HCT116 (cell line): Measurements from ENCODE around the gene AP5Z1. TPM values are rescaled to one million over a fixed set of nuclear protein-coding genes. Genes with fewer than 3 reads are reported as not detected.

Experiments
- ATAC-seq: fragments of 200-7000 bp; cut with Tn5 transposase; 2 replicates; pipeline ENCODE4 v1.9.1; 2020; ENCODE audit warnings: mild to moderate bottlenecking, moderate library complexity
- BruUV-seq: library from RNA; stranded (reverse); fragments of 400-500 nt; replicated peaks from 2 replicates; lab custom pipeline; 2021; lab: Mats Ljungman, UMichigan
- CTCF ChIA-PET: fragments of 300-600 bp; sonication (Branson Sonifier 250); formaldehyde crosslinking; loops from one replicate; lab custom pipeline; 2021; ENCODE audit warnings: antibody characterized with exemption; lab: Charles Lee
- POLR2A ChIA-PET: fragments of 300-600, 350-600 bp; sonication (Branson Sonifier 250); formaldehyde crosslinking; loops from one replicate; lab custom pipeline; 2021; ENCODE audit warnings: antibody characterized with exemption; lab: Charles Lee
- RAD21 ChIA-PET, 2 experiments: fragments of 300-600 bp; sonication (Branson Sonifier 250); formaldehyde crosslinking; loops; one replicate each; lab custom pipeline; 2023; ENCODE audit warnings: low total read pairs in 2 of 2; ENCODE audit not compliant: uncharacterized antibody in 2 of 2, unreplicated experiment in 2 of 2, low non-redundant PET in 1 of 2; lab: Charles Lee
- DNase-seq: peaks from one replicate; pipeline ENCODE4 v3.0.0-alpha.2; 2010; ENCODE audit warnings: low read depth, low spot score
- H2AFZ ChIP-seq: fragments of 200-600 bp; shearing (Covaris generic), sonication (generic); 2 replicates; pipeline ENCODE4 v1.6.1; 2017; ENCODE audit warnings: low read depth, mixed run types, mixed read lengths, antibody characterized with exemption, low read length; ENCODE audit not compliant: poor library complexity, severe bottlenecking
- H3K27ac ChIP-seq: 2 replicates; pipeline ENCODE4 v1.5.1; 2012; ENCODE audit warnings: low read depth, low read length
- H3K27me3 ChIP-seq: fragments of 200-600 bp; sonication (generic); 2 replicates; pipeline ENCODE4 v1.6.1; 2016; ENCODE audit warnings: mixed run types, low read length, mixed read lengths; ENCODE audit not compliant: insufficient read depth
- H3K36me3 ChIP-seq, 2 experiments: fragments of 200-500 bp in 1 of 2; fragments of 200-600 bp in 1 of 2; sonication (Bioruptor generic) in 1 of 2; sonication (generic) in 1 of 2; 2 replicates each; pipeline versions ENCODE4 v1.5.1 to v1.6.1; 2014 to 2016; ENCODE audit warnings: low read length in 2 of 2, inconsistent platforms in 1 of 2, mixed read lengths in 1 of 2, mixed run types in 1 of 2; ENCODE audit not compliant: insufficient read depth in 2 of 2, control insufficient read depth in 1 of 2
- H3K4me1 ChIP-seq, 2 experiments: fragments of 200-600 bp in 1 of 2; sonication (generic) in 1 of 2; 2 replicates each; pipeline versions ENCODE4 v1.5.1 to v1.6.1; 2012 to 2017; ENCODE audit warnings: low read length in 2 of 2, inconsistent platforms in 1 of 2, mild to moderate bottlenecking in 1 of 2, mixed read lengths in 1 of 2, mixed run types in 1 of 2, moderate library complexity in 1 of 2; ENCODE audit not compliant: insufficient read depth in 2 of 2, control insufficient read depth in 1 of 2
- H3K4me2 ChIP-seq: fragments of 200-600 bp; sonication (generic); 2 replicates; pipeline ENCODE4 v1.6.1; 2017; ENCODE audit warnings: mixed run types, low read length, mixed read lengths
- H3K4me3 ChIP-seq, 2 experiments: fragments of 200-600 bp in 1 of 2; sonication (generic) in 1 of 2; replicated peaks in 1 of 2; 2 replicates each; pipeline ENCODE4 v1.5.1; 2011 to 2016; ENCODE audit warnings: low read length in 2 of 2, control low read depth in 1 of 2, low read depth in 1 of 2, mild to moderate bottlenecking in 1 of 2, mixed read lengths in 1 of 2, mixed run types in 1 of 2
- H3K79me2 ChIP-seq: fragments of 200-600 bp; sonication (generic); 2 replicates; pipeline ENCODE4 v1.6.1; 2017; ENCODE audit warnings: mild to moderate bottlenecking, mixed run types, low read length, moderate library complexity, mixed read lengths; ENCODE audit not compliant: insufficient read depth
- H3K9ac ChIP-seq: fragments of 200-600 bp; sonication (generic); 2 replicates; pipeline ENCODE4 v1.6.1; 2016; ENCODE audit warnings: low read length, mixed read lengths
- H3K9me2 ChIP-seq: fragments of 200-600 bp; sonication (generic), shearing (Covaris generic); 2 replicates; pipeline ENCODE4 v1.6.1; 2017; ENCODE audit warnings: mixed run types, mild to moderate bottlenecking, moderate library complexity; ENCODE audit not compliant: insufficient read depth
- H3K9me3 ChIP-seq, 2 experiments: fragments of 200-500 bp in 1 of 2; fragments of 200-600 bp in 1 of 2; sonication (Bioruptor generic) in 1 of 2; sonication (generic) in 1 of 2; 2 replicates each; pipeline ENCODE4 v1.6.1; 2014 to 2017; ENCODE audit warnings: low read length in 2 of 2, mixed read lengths in 2 of 2, inconsistent platforms in 1 of 2, low read depth in 1 of 2, mild to moderate bottlenecking in 1 of 2, mixed run types in 1 of 2, moderate library complexity in 1 of 2; ENCODE audit not compliant: control insufficient read depth in 1 of 2, insufficient read depth in 1 of 2
- H4K20me1 ChIP-seq: fragments of 200-600 bp; sonication (generic), shearing (Covaris generic); 2 replicates; pipeline ENCODE4 v1.6.1; 2017; ENCODE audit warnings: mixed run types, mild to moderate bottlenecking, moderate library complexity; ENCODE audit not compliant: insufficient read depth
- EZH2 ChIP-seq: fragments of 200-600 bp; sonication (generic); IDR thresholded peaks from 2 replicates; pipeline ENCODE4 v1.6.1; 2017; ENCODE audit warnings: antibody characterized with exemption, mixed run types
- POLR2A ChIP-seq: IDR thresholded peaks from 2 replicates; pipeline ENCODE4 v1.7.0; 2011; ENCODE audit warnings: borderline replicate concordance; ENCODE audit not compliant: insufficient read depth, insufficient read length; ENCODE audit errors: extremely low read depth
- REST ChIP-seq: IDR thresholded peaks from 2 replicates; pipeline ENCODE4 v1.6.1; 2012; ENCODE audit warnings: low read depth
- YY1 ChIP-seq: IDR thresholded peaks from 2 replicates; pipeline ENCODE4 v1.6.1; 2011; ENCODE audit warnings: low read length, low read depth, moderate library complexity, mild to moderate bottlenecking; ENCODE audit not compliant: insufficient replicate concordance; ENCODE audit errors: extremely low read depth
- ZBTB33 ChIP-seq: IDR thresholded peaks from 2 replicates; pipeline ENCODE4 v1.6.1; 2011; ENCODE audit warnings: mild to moderate bottlenecking, low read length, moderate library complexity; ENCODE audit not compliant: insufficient replicate concordance; ENCODE audit errors: extremely low read depth
- intact Hi-C: fragments of 100-400 bp; cut with micrococcal nuclease; formaldehyde crosslinking; loops from 2 replicates; pipeline ENCODE4 v1.10.0; 2022
- total RNA-seq: library from RNA; stranded (reverse); gene quantifications from one replicate; pipeline ENCODE4 v1.2.1, GENCODE V29; 2021; ENCODE audit not compliant: unreplicated experiment

AP5Z1 gene
- total RNA-seq, 1 experiment from 2014 or later, result 23.2 TPM

- TF ChIP-seq REST, result no peak
Observed at GRCh38 chr7:4800487-4800886, 25.1 kb downstream of the AP5Z1 start (continued).

GRCh38 chr7:4800926-4801838 is 25.8 kb downstream of the AP5Z1 start:
- Histone ChIP-seq H4K20me1 (no peaks in the 10 kb centered on the region), H3K36me3 (no peaks in the 10 kb centered on the region), H2AFZ (no peak overlapping the region), H3K9ac (no peak overlapping the region), H3K79me2 (no peaks in the 10 kb centered on the region), H3K4me3 (no peak overlapping the region), H3K4me1 (no peaks in the 10 kb centered on the region), H3K9me3 (no peaks in the 10 kb centered on the region), H3K9me2 (no peaks in the 10 kb centered on the region), H3K4me2 (no peak overlapping the region), H3K27ac (no peak overlapping the region), H3K27me3 (no peaks in the 10 kb centered on the region)
- no TSS peak for BruUV-seq
- ChIA-PET CTCF (no interaction called here), POLR2A (no interaction called here), RAD21 (interaction anchor here in 1 of 2 experiments (0.7 kb wide), 1 partner anchor 314 kb away, joined by 5 read pairs; no protein-coding TSS in a partner anchor)
- DNase-seq (no peak), ATAC-seq (no peak)
- TF ChIP-seq YY1 (no peak), POLR2A (no peak), EZH2 (no peak), REST (no peak), ZBTB33 (no peak)
- intact Hi-C loops, result no loop called here
